Mesenchymal stem cell (in vitro differentiated cells and primary cell): Measurements from ENCODE around the gene KIF18B.

Experiments used
- DNase-seq: peaks from one replicate; pipeline ENCODE4 v3.0.0-alpha.2; 2013
- H2AFZ ChIP-seq: one replicate; pipeline ENCODE4 v1.6.1; 2013; ENCODE audit warnings: low read depth, mild to moderate bottlenecking, control low read depth, inconsistent platforms, low read length, moderate library complexity
- H2AK5ac ChIP-seq: 2 replicates; pipeline ENCODE4 v1.6.1; 2013; ENCODE audit warnings: low read length, moderate library complexity, mild to moderate bottlenecking, inconsistent platforms; ENCODE audit not compliant: severe bottlenecking
- H2BK120ac ChIP-seq: one replicate; pipeline ENCODE4 v1.6.1; 2013; ENCODE audit warnings: low read depth, mild to moderate bottlenecking, inconsistent platforms, low read length, moderate library complexity
- H2BK12ac ChIP-seq, 2 experiments: one replicate each; pipeline ENCODE4 v1.6.1; 2013; ENCODE audit warnings: inconsistent platforms in 2 of 2, low read length in 2 of 2, mild to moderate bottlenecking in 2 of 2, moderate library complexity in 2 of 2, control low read depth in 1 of 2
- H2BK15ac ChIP-seq: one replicate; pipeline ENCODE4 v1.6.1; 2013; ENCODE audit warnings: mild to moderate bottlenecking, low read depth, inconsistent platforms; ENCODE audit not compliant: poor library complexity, severe bottlenecking
- H2BK5ac ChIP-seq: 2 replicates; pipeline ENCODE4 v1.6.1; 2013; ENCODE audit warnings: low read depth, mild to moderate bottlenecking, low read length, control low read depth, inconsistent platforms; ENCODE audit not compliant: poor library complexity, severe bottlenecking
- H3K14ac ChIP-seq, 2 experiments: one replicate each; pipeline ENCODE4 v1.6.1; 2013; ENCODE audit warnings: inconsistent platforms in 2 of 2, low read length in 2 of 2, control low read depth in 1 of 2, mild to moderate bottlenecking in 1 of 2, moderate library complexity in 1 of 2
- H3K18ac ChIP-seq, 2 experiments: one replicate each; pipeline ENCODE4 v1.6.1; 2013; ENCODE audit warnings: inconsistent platforms in 2 of 2, low read length in 2 of 2, control low read depth in 1 of 2, low read depth in 1 of 2, mild to moderate bottlenecking in 1 of 2
- H3K23ac ChIP-seq, 2 experiments: one replicate each; pipeline ENCODE4 v1.6.1; 2013; ENCODE audit warnings: inconsistent platforms in 2 of 2, low read length in 2 of 2, mild to moderate bottlenecking in 2 of 2, moderate library complexity in 2 of 2, control low read depth in 1 of 2
- H3K27ac ChIP-seq: 2 replicates; pipeline ENCODE4 v1.5.1; 2013; ENCODE audit warnings: mild to moderate bottlenecking, moderate library complexity, low read length, control low read depth, inconsistent platforms; ENCODE audit not compliant: poor library complexity, severe bottlenecking
- H3K27me3 ChIP-seq, 2 experiments: 2 replicates each; pipeline versions ENCODE4 v1.6.1 to v1.7.0; 2013; ENCODE audit warnings: low read length in 2 of 2, mild to moderate bottlenecking in 2 of 2, moderate library complexity in 2 of 2, control low read depth in 1 of 2, inconsistent platforms in 1 of 2; ENCODE audit not compliant: control insufficient read depth in 1 of 2, insufficient read depth in 1 of 2
- H3K36me3 ChIP-seq, 2 experiments: 2 replicates each; pipeline versions ENCODE4 v1.6.1 to v1.7.0; 2013; ENCODE audit warnings: low read length in 2 of 2, control low read depth in 1 of 2, inconsistent platforms in 1 of 2, low read depth in 1 of 2, mild to moderate bottlenecking in 1 of 2; ENCODE audit not compliant: insufficient read depth in 2 of 2, control insufficient read depth in 1 of 2
- H3K4ac ChIP-seq, 2 experiments: one replicate each; pipeline ENCODE4 v1.6.1; 2013; ENCODE audit warnings: inconsistent platforms in 2 of 2, low read length in 2 of 2, mild to moderate bottlenecking in 2 of 2, moderate library complexity in 2 of 2, control low read depth in 1 of 2, low read depth in 1 of 2
- H3K4me1 ChIP-seq: 2 replicates; pipeline ENCODE4 v1.6.1; 2013; ENCODE audit warnings: low read depth, low read length, control low read depth; ENCODE audit not compliant: control insufficient read depth, insufficient read depth
- H3K4me2 ChIP-seq: 2 replicates; pipeline ENCODE4 v1.6.1; 2013; ENCODE audit warnings: low read length, mild to moderate bottlenecking, inconsistent platforms; ENCODE audit not compliant: poor library complexity, severe bottlenecking
- H3K4me3 ChIP-seq, 2 experiments: 2 replicates each; pipeline versions ENCODE4 v1.5.1 to v1.7.0; 2013; ENCODE audit warnings: low read length in 2 of 2, mild to moderate bottlenecking in 2 of 2, control low read depth in 1 of 2, low read depth in 1 of 2; ENCODE audit not compliant: insufficient read depth in 1 of 2
- H3K79me1 ChIP-seq: replicated peaks from 2 replicates; pipeline ENCODE4 v1.6.1; 2013; ENCODE audit warnings: mild to moderate bottlenecking, control low read depth, low read length, inconsistent platforms; ENCODE audit not compliant: poor library complexity, severe bottlenecking
- H3K9ac ChIP-seq: 2 replicates; pipeline ENCODE4 v1.7.0; 2013; ENCODE audit warnings: mild to moderate bottlenecking, low read length, moderate library complexity
- H3K9me3 ChIP-seq: 2 replicates; pipeline ENCODE4 v1.7.0; 2013; ENCODE audit warnings: mild to moderate bottlenecking, low read length; ENCODE audit not compliant: control insufficient read depth
- H4K8ac ChIP-seq: one replicate; pipeline ENCODE4 v1.6.1; 2013; ENCODE audit warnings: inconsistent platforms, mild to moderate bottlenecking, low read length, moderate library complexity
- H4K91ac ChIP-seq: one replicate; pipeline ENCODE4 v1.6.1; 2013; ENCODE audit warnings: mild to moderate bottlenecking, low read length, inconsistent platforms
- WGBS: methylation state at CpG from one replicate; pipeline ENCODE4 v1.1.7; 2013; ENCODE audit warnings: mixed read lengths; 5-methylcytosine and 5-hydroxymethylcytosine counted together

The KIF18B gene

DNA sequence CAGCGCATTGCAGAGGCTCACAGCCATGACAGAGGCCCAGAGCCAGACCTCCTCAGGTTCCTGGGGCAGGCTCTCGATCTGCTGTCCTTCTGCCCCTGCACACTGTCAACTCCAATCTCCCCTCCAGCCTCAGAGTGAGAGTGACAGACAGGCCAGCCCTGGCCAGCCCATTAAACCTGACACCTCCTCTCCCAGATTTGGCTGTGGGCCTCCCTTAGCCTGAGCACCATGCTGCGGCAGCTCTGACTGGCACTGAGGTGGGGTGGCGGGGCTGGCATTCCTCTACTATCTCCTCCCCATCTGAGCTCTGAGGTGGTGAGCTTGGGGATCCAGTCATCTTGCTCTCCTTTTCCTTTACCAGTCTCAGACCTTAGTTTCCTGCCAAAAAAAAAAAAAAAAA, 36.0 kb upstream of the KIF18B start:
- Histone ChIP-seq H3K9me3 (no peaks in the 10 kb centered on the region), H3K18ac (no peak overlapping the region), H3K4me2 (no peak overlapping the region), H2BK12ac (peak overlapping the region in 1 of 2 experiments; percentile 68), H3K4me1 (peaks cover 8% of the 10 kb centered on the region), H2BK15ac (no peak overlapping the region), H2BK5ac (no peak overlapping the region), H3K4me3 (no peak overlapping the region), H3K14ac (peak overlapping the region in 1 of 2 experiments; percentile 62), H3K4ac (no peak overlapping the region), H4K91ac (peak overlapping the region; percentile 43), H3K9ac (no peak overlapping the region), H3K27me3 (peaks cover 28 to 72% of the 10 kb centered on the region in 2 experiments), H2AK5ac (no peak overlapping the region), H2AFZ (no peak overlapping the region), H2BK120ac (no peak overlapping the region), H3K36me3 (no peaks in the 10 kb centered on the region), H3K27ac (no peak overlapping the region), H4K8ac (no peak overlapping the region), H3K23ac (no peak overlapping the region), H3K79me1 (no peaks in the 10 kb centered on the region)
- DNase-seq, result no peak
- 73% methylated on average over 4 of the region's 4 CpGs for WGBS

GRCh38 chr17:44982113-44982702, 34.6 kb upstream of the KIF18B start:
- 98% methylated on average over 3 of the region's 3 CpGs for WGBS
- no peak for DNase-seq
- Histone ChIP-seq H2BK120ac (no peak overlapping the region), H3K9me3 (no peaks in the 10 kb centered on the region), H3K4me2 (no peak overlapping the region), H3K9ac (no peak overlapping the region), H3K79me1 (no peaks in the 10 kb centered on the region), H3K14ac (peak overlapping the region in 1 of 2 experiments; percentile 22), H4K91ac (no peak overlapping the region), H3K27ac (no peak overlapping the region), H2AK5ac (no peak overlapping the region), H2BK12ac (peak overlapping the region in 1 of 2 experiments; percentile 17), H2AFZ (no peak overlapping the region), H3K4me1 (peaks cover 2% of the 10 kb centered on the region), H2BK15ac (no peak overlapping the region), H3K4me3 (no peak overlapping the region), H3K18ac (peak overlapping the region in 1 of 2 experiments; percentile 13), H3K36me3 (no peaks in the 10 kb centered on the region), H2BK5ac (no peak overlapping the region), H3K23ac (no peak overlapping the region), H3K4ac (no peak overlapping the region), H4K8ac (peak overlapping the region; percentile 4), H3K27me3 (peaks cover 34 to 74% of the 10 kb centered on the region in 2 experiments)

DNA sequence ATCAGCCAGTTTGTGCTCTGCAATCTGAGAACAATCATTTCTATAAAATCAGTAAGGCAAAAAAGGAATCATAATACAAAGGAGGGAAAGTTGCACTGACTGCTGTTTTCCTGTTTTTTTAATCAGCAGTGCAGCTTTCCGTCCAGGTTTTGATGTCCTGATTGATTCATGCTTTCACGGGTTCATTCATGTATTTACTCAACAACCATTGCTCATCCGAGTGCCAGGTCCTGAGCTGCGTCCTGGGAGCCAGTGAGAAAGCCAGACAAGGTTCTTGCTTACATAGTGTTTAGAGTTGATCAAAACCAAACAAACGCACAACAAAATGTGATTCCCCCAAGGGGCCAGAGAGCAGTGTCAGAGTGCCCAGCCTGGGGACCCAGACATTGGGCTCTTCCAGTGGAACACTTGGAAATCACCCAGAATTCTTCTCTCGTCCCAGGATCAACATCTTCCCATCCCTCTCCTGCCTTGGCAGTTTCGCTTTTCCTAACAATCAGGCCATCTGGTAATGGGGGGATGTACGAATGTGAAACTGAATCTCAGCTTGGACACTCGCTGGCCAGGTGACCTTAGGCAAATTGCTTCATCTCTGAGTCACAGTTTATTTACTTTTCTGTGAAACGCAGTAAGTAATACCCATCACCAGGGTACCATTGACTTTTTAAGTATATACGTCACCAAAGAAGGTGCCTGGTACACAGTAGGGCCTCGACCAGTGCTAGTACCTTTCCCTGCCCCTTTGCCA, 33.8 kb upstream of the KIF18B start:
- Histone ChIP-seq H2BK12ac (peak overlapping the region in 1 of 2 experiments; percentile 97), H2AK5ac (no peak overlapping the region), H3K14ac (no peak overlapping the region), H2BK5ac (no peak overlapping the region), H3K27ac (no peak overlapping the region), H3K36me3 (no peaks in the 10 kb centered on the region), H3K4me3 (peak overlapping the region in 1 of 2 experiments; percentile 21), H2BK15ac (no peak overlapping the region), H3K18ac (peak overlapping the region in 1 of 2 experiments; percentile 95), H2BK120ac (no peak overlapping the region), H3K9me3 (no peaks in the 10 kb centered on the region), H3K27me3 (peaks cover 42 to 76% of the 10 kb centered on the region in 2 experiments), H3K9ac (no peak overlapping the region), H3K4me2 (no peak overlapping the region), H3K4me1 (peaks cover 2% of the 10 kb centered on the region), H2AFZ (no peak overlapping the region), H3K79me1 (no peaks in the 10 kb centered on the region), H3K4ac (peak overlapping the region in 1 of 2 experiments; percentile 98), H4K91ac (no peak overlapping the region), H3K23ac (no peak overlapping the region), H4K8ac (peak overlapping the region; percentile 8)
- DNase-seq, result peak; percentile 95
- WGBS, result 35% methylated on average over 10 of the region's 12 CpGs

DNA sequence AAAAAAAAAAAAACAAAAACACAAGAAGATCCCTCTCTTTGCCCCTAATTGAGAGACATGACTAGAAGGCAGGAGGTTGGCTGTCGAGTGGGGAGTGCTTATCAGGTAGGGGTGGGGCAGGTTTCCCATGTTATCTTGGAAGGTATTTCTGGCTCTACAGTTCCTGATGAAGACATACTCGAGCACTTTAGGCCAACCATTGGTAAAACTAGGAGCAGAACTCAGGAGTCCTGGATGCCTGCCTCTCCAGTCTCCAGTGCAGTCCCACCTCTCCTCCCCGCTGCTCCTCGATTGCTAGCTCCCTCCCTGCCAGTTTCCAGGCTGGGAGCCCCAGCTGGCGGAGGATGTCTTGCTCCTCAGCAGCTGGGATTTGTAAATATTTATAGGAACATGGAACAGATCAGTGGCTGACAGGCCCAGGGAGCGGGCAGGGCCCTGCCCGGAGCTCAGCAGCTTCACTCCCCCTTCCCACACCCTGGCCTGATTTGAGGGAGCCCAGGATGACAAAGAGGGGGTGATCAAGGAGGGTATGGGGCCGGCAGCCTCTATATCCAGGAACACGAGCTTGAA, 31.9 kb upstream of the KIF18B start:
- H3K18ac ChIP-seq, result peak overlapping the region; percentile 77 to 95
- H2BK15ac ChIP-seq, result peak overlapping the region; percentile 93
- no peaks in the 10 kb centered on the region for H3K79me1 ChIP-seq
- H2AK5ac ChIP-seq, result no peak overlapping the region
- H3K27ac ChIP-seq, result no peak overlapping the region
- H4K91ac ChIP-seq, result peak overlapping the region; percentile 99
- peak overlapping the region; percentile 95 for H2BK120ac ChIP-seq
- no peaks in the 10 kb centered on the region for H3K9me3 ChIP-seq
- no peak overlapping the region for H3K9ac ChIP-seq
- peak overlapping the region; percentile 29 for H2AFZ ChIP-seq
- no peak overlapping the region for H3K4me3 ChIP-seq
- H3K27me3 ChIP-seq, result peaks cover 40 to 78% of the 10 kb centered on the region in 2 experiments
- WGBS, result 60% methylated on average over 4 of the region's 9 CpGs
- no peak overlapping the region for H2BK5ac ChIP-seq
- peak overlapping the region in 1 of 2 experiments; percentile 46 for H3K23ac ChIP-seq
- no peak overlapping the region for H3K4me2 ChIP-seq
- peak overlapping the region; percentile 95 to 98 for H3K4ac ChIP-seq
- H3K4me1 ChIP-seq, result peaks cover 2% of the 10 kb centered on the region
- H3K36me3 ChIP-seq, result no peaks in the 10 kb centered on the region
- peak; percentile 88 for DNase-seq
- peak overlapping the region in 1 of 2 experiments; percentile 95 for H3K14ac ChIP-seq
- peak overlapping the region; percentile 97 to 99 for H2BK12ac ChIP-seq
- peak overlapping the region; percentile 92 for H4K8ac ChIP-seq
